Measurements from ENCODE around the gene CYP11A1. TPM values are rescaled to one million over a fixed set of nuclear protein-coding genes. Genes with fewer than 3 reads are reported as not detected.

CYP11A1 gene
- 0.08 to 0.16 TPM in 2 of 5 replicates, not detected in the others for total RNA-seq (2022; extraction: Qiagen RNA extraction)

DNA sequence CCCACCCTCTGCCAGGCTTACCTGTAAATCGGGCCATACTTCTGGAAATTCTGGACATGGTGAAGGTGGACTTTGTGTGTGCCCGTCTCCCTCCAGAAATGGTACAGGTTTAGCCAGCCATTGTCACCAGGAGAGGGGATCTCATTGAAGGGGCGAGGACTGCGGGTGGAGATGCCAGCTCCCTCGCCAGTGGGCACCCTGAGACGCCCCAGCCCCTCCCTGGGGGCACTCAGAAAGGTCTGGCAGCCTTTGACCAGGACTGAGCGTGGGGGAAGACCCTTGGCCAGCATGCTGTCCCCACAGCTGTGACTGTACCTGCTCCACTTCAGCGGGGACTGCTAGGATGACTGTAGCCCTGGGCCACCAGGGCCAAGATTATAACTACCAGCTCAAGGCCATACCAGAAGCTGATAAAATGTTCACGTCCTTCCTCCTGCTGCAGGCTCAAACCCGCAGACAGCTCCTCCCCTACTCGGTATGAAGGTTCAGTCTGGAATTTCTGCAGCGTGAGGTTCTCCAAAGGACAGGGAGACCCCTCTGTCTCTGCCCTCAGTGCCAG is at the start of gene CYP11A1:
Gene CYP11A1 (minus strand): TSS at position 351 of the 559 bp plus-strand sequence. CDS start 61 bp downstream, at position 290.

Other genes with a start within 250 kb of the CYP11A1 start
- 0.07 to 0.28 TPM (median 0.18 TPM) in 5 replicates for gene ISLR2, start 237.1 kb downstream of the CYP11A1 start, total RNA-seq (2022; extraction: Qiagen RNA extraction)
- 0.22 to 0.50 TPM (median 0.36 TPM) in 5 replicates for gene ISLR, start 193.9 kb downstream of the CYP11A1 start, total RNA-seq (2022; extraction: Qiagen RNA extraction)
- 61.8 to 83.1 TPM (median 71.9 TPM) in 5 replicates for gene STRA6, start 164.9 kb downstream of the CYP11A1 start, total RNA-seq (2022; extraction: Qiagen RNA extraction)
- gene CCDC33, start 131.3 kb downstream of the CYP11A1 start, total RNA-seq (2022; extraction: Qiagen RNA extraction), result 6.6 to 8.1 TPM (median 7.3 TPM) in 5 replicates
- gene SEMA7A, start 66.3 kb upstream of the CYP11A1 start, total RNA-seq (2022; extraction: Qiagen RNA extraction), result 1.3 to 1.7 TPM (median 1.5 TPM) in 5 replicates
- 39.9 to 42.7 TPM (median 41.8 TPM) in 5 replicates for gene UBL7, start 93.5 kb upstream of the CYP11A1 start, total RNA-seq (2022; extraction: Qiagen RNA extraction)
- 2.8 to 4.1 TPM (median 3.3 TPM) in 5 replicates for gene ARID3B, start 173.6 kb upstream of the CYP11A1 start, total RNA-seq (2022; extraction: Qiagen RNA extraction)
- gene CLK3, start 248.2 kb upstream of the CYP11A1 start, total RNA-seq (2022; extraction: Qiagen RNA extraction), result 32.0 to 46.3 TPM (median 32.8 TPM) in 5 replicates